IPS-NIHi11 (cell line): ENCODE measurements around the gene MT1X.
"Not testable (repeated sequence)": the region's sequence is repeated elsewhere in the genome, so short reads cannot be mapped to it uniquely, and the experiment has no call there.

Source experiments
- DNase-seq: peaks from one replicate; pipeline ENCODE4 v3.0.0; 2012; ENCODE audit warnings: mixed read lengths, low spot score

MT1X gene

GRCh38 chr16:56657555-56658326 lies 24.5 kb upstream of the MT1X start, which contains the start of gene MT1F:
Gene MT1F, plus strand, starts transcription at chr16:56657959. Its CDS starts 100 bp downstream, at chr16:56658059.
- DNase-seq: peak; percentile 86

- no peak for DNase-seq
These were observed 23.9 kb upstream of the MT1X start for GRCh38 chr16:56658327-56658875.

GRCh38 chr16:56662357-56663354 lies 19.6 kb upstream of the MT1X start:
- no peak for DNase-seq

GRCh38 chr16:56664506-56664905 lies 17.8 kb upstream of the MT1X start:
- DNase-seq: no peak

- DNase-seq: not testable (repeated sequence)
These were observed 16.7 kb upstream of the MT1X start for GRCh38 chr16:56665286-56666261.

- no peak for DNase-seq
These were observed 14.4 kb upstream of the MT1X start, which contains the start of gene MT1G for GRCh38 chr16:56667581-56668571. Gene MT1G, minus strand, starts transcription at chr16:56668065. Its CDS starts 72 bp downstream, at chr16:56667993.

GRCh38 chr16:56669005-56669839 lies 13.0 kb upstream of the MT1X start, which contains the start of gene MT1H:
Gene MT1H, plus strand, starts transcription at chr16:56669814. Its CDS starts 71 bp downstream, at chr16:56669885.
- DNase-seq: no peak

- DNase-seq: no peak
These were observed 12.2 kb upstream of the MT1X start for GRCh38 chr16:56669840-56670619.

GRCh38 chr16:56670620-56670934 lies 11.7 kb upstream of the MT1X start:
- no peak for DNase-seq

- not testable (repeated sequence) for DNase-seq
These were observed 10.6 kb upstream of the MT1X start for GRCh38 chr16:56671691-56672090.

GRCh38 chr16:56672171-56672570 lies 10.1 kb upstream of the MT1X start:
- not testable (repeated sequence) for DNase-seq

GRCh38 chr16:56672761-56673536 lies 9.3 kb upstream of the MT1X start:
- DNase-seq: no peak

GRCh38 chr16:56673921-56674320 lies 8.3 kb upstream of the MT1X start:
- DNase-seq: no peak

- DNase-seq: not testable (repeated sequence)
These were observed 7.7 kb upstream of the MT1X start for GRCh38 chr16:56674570-56674969.

GRCh38 chr16:56675685-56676210 lies 6.5 kb upstream of the MT1X start:
- no peak for DNase-seq

- no peak for DNase-seq
These were observed 4.8 kb upstream of the MT1X start for GRCh38 chr16:56677474-56677873.
